ENCODE measurements around the gene TSPAN3. TPM values are rescaled to one million over a fixed set of nuclear protein-coding genes. Genes with fewer than 3 reads are reported as not detected.

TSPAN3 gene
- total and polyA plus RNA-seq, 8 donors, result 71.6 to 173 (median 89.2) TPM

GRCh38 chr15:77021088-77021481 is 49.8 kb downstream of the TSPAN3 start:
- DNase-seq, result no peak

DNA sequence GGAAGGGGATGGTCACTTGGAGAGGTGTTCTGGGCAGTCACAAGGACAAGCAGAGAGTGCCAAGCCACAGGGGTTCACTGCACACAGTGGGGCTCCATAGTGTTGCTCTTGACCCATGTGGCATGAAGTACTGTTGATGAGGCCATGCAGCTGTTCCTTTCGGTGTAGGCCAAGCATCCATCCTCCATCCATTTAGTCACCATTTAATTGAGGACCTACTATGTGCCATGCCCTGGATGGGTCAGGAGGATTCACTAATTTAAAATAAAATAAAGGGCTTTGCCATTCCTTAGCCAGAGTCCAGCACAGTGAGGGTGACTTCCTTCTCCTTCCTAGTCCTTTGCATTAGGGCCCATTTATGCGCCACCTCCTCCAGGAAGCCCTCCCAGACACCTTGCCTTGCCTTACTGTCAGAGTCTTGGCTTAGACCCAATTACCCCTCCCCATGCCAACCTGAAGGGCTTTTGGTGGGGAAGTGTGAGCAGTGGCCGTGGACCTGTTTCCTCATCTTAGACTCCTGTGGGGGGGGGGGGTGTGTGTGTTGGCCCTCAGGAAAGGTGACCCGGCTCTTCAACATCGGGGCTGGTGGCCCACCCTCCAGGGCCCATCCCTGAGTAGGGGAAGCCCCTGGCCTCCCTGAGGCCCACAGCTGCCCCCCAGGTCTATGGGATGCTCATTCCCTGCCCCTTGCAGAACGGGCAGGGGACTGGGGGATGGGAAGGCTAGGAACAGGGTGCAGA is 50.4 kb downstream of the TSPAN3 start:
- Histone ChIP-seq H3K4me3 (no peak overlapping the region), H3K4me1 (no peaks in the 10 kb centered on the region), H3K27me3 (no peaks in the 10 kb centered on the region), H3K27ac (no peak overlapping the region), H3K9me3 (no peaks in the 10 kb centered on the region), H3K36me3 (no peaks in the 10 kb centered on the region)
- ATAC-seq, result no peak
- TF ChIP-seq, protein P1, sequence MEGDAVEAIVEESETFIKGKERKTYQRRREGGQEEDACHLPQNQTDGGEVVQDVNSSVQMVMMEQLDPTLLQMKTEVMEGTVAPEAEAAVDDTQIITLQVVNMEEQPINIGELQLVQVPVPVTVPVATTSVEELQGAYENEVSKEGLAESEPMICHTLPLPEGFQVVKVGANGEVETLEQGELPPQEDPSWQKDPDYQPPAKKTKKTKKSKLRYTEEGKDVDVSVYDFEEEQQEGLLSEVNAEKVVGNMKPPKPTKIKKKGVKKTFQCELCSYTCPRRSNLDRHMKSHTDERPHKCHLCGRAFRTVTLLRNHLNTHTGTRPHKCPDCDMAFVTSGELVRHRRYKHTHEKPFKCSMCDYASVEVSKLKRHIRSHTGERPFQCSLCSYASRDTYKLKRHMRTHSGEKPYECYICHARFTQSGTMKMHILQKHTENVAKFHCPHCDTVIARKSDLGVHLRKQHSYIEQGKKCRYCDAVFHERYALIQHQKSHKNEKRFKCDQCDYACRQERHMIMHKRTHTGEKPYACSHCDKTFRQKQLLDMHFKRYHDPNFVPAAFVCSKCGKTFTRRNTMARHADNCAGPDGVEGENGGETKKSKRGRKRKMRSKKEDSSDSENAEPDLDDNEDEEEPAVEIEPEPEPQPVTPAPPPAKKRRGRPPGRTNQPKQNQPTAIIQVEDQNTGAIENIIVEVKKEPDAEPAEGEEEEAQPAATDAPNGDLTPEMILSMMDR (IDR thresholded peaks at IDR 0.05), result no peak
- intact Hi-C loops (cut with DNase I), result loop anchor here in 1 of 3 donors (10.0 kb wide), 1 partner anchor 524 kb away; no protein-coding TSS in a partner anchor
- no peak for FAIRE-seq
- no peak for DNase-seq
- 91% methylated on average over 6 of the region's 6 CpGs for WGBS, 2 donors

More at GRCh38 chr15:77021088-77021481, 49.8 kb downstream of the TSPAN3 start:
- TF ChIP-seq, protein P1 (IDR thresholded peaks at IDR 0.05), result no peak
- Histone ChIP-seq H3K4me3 (no peak overlapping the region), H3K27me3 (no peaks in the 10 kb centered on the region), H3K4me1 (no peaks in the 10 kb centered on the region), H3K27ac (no peak overlapping the region), H3K36me3 (no peaks in the 10 kb centered on the region), H3K9me3 (no peaks in the 10 kb centered on the region)
- ATAC-seq (no peak), FAIRE-seq (no peak)
- intact Hi-C loops (cut with DNase I), result loop anchor here in 1 of 3 donors (10.0 kb wide), 1 partner anchor 524 kb away; no protein-coding TSS in a partner anchor
- 80 to 82% methylated on average over 9 of the region's 9 CpGs for WGBS, 2 donors

DNA sequence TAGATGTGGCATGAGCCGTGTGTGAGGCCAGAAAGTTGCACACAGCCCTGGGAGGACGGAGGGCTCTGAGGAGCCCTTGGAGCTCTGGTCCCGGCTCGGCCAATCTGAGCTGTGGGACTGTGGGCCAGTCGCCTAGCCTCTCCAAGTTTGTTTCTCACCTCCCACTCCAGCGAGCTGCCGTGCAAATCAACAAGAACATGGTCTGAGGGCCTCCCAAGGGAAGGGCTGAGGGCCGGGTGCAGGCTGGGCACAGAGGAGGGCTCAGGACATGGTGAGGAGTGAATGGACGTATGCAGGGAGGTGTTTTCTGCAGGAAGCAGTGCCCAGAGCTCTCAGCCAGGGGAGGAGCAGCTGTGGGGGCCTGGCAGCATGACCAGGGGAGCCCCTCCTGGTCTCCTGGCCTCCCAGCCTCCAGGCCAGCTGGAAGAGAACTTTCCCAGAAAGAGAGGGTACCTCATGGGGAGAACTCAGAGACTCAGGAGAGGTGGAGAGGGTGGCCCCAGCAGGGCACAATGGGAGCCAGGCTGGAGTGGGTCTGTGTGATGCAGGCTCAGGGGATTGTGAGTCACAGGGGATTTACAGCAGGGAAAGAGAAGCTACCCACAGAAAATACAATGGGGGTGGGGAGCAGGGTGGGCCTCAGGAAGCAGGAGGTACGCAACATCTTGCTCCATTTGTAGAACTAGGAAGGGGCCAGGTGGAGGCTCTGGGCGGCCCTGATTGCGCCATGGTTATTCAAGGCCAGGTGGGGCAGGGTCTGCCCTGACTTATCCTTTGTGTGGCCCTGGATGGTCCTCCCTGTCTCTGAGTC is 51.2 kb downstream of the TSPAN3 start:
- no peak overlapping the region for H3K4me3 ChIP-seq
- H3K27me3 ChIP-seq, result no peaks in the 10 kb centered on the region
- intact Hi-C loops (cut with DNase I), result loop anchor here in 2 of 3 donors (10.0 kb wide), 2 partner anchors 525 to 535 kb away; no protein-coding TSS in a partner anchor
- no peak overlapping the region for H3K27ac ChIP-seq
- H3K36me3 ChIP-seq, result no peaks in the 10 kb centered on the region
- TF ChIP-seq, protein P1 (IDR thresholded peaks at IDR 0.05), result no peak
- H3K4me1 ChIP-seq, result no peaks in the 10 kb centered on the region
- FAIRE-seq, result no peak
- ATAC-seq, result no peak
- DNase-seq, result peak in 1 of 6 donors; percentile 35
- WGBS, 2 donors, result 82 to 86% methylated on average over 12 of the region's 12 CpGs
- no peaks in the 10 kb centered on the region for H3K9me3 ChIP-seq

DNA sequence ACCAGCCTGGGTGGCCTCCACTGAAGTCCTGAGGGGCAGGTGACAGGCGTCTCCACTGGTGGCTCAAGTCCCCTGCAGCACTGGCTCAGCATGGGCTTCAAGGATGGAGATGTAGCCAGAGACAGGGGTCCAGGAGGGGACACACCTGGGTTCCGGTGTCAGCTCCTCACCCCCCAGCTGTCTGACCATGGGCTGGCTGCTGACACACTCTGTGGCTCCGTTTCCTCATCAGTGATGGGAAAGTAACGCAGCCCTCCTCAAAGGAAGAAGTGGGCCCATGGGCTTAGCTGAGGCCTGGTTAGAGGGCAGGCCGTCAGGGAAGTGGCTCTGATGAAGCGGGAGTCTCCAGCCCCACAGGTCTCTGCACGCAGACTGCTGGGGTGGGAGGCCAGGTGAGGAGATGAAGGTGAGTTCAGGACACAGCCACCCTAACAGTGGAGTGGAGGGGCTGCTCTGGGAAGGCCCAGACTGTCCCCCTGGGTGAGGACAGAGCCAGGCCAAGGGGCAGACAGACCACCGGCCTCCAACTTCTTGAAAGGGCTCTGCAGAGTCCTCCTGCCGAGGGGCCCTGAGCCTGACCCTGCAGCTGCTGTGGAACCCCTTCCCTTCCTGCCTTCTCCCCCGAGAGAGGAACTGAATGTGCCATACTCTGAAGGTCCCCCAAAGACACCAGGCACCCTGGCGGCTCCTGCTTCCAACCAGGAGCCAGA is 52.0 kb downstream of the TSPAN3 start:
- 86 to 95% methylated on average over 11 of the region's 11 CpGs for WGBS, 2 donors
- no peak overlapping the region for H3K4me3 ChIP-seq
- DNase-seq (no peak), FAIRE-seq (no peak), ATAC-seq (no peak)
- no peaks in the 10 kb centered on the region for H3K4me1 ChIP-seq
- TF ChIP-seq, protein P1 (IDR thresholded peaks at IDR 0.05), result no peak
- intact Hi-C loops (cut with DNase I), result loop anchor here in 1 of 3 donors (10.0 kb wide), 1 partner anchor 536 kb away; no protein-coding TSS in a partner anchor
- no peak overlapping the region for H3K27ac ChIP-seq
- H3K36me3 ChIP-seq, result no peaks in the 10 kb centered on the region
- no peaks in the 10 kb centered on the region for H3K9me3 ChIP-seq
- no peaks in the 10 kb centered on the region for H3K27me3 ChIP-seq

Measured in pancreas (tissue), 10 donors.